HG03103 (cell line): ENCODE measurements around the gene POU6F2.

Experiments
- ATAC-seq: cut with Tn5 transposase; IDR thresholded peaks from one replicate; pipeline ENCODE4 v1.9.1; 2021; ENCODE audit warnings: low read depth; ENCODE audit not compliant: unreplicated experiment

POU6F2 gene

GRCh38 chr7:39238234-39238869, 260.6 kb downstream of the POU6F2 start:
- ATAC-seq: no peak

- no peak for ATAC-seq
Observed at GRCh38 chr7:39240864-39241263, 263.2 kb downstream of the POU6F2 start.

GRCh38 chr7:39247576-39247975, 269.9 kb downstream of the POU6F2 start:
- ATAC-seq: no peak

DNA sequence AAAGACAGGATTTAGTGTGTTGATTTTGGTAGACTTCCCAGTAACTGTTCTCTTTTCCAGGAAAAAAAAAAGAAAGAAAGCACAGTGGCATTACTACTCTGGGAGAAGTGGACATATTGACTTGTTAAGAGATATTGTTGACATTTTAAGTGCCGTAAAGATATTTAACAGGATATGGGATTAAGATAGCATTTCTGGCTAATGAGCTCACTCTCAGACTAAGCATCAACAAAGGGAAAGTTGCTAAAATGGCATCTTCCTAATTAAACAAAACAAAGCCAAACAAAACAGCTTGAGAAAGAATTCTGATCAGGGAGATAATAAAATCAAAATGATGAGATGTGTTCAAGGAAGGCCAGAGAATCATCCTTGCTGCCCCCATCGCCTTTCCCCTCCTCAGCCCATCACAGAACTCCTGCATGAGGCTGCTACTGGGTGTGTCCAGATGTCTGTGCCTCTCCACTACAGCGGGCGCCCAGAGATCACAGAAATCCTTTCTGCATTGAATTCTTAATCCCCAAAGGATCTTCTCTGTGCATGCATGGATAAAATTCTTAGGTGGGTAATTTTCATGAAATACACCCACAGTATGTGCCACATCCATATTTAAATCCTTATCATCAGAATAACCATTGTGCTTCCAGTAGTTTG, 270.5 kb downstream of the POU6F2 start:
- ATAC-seq: no peak

DNA sequence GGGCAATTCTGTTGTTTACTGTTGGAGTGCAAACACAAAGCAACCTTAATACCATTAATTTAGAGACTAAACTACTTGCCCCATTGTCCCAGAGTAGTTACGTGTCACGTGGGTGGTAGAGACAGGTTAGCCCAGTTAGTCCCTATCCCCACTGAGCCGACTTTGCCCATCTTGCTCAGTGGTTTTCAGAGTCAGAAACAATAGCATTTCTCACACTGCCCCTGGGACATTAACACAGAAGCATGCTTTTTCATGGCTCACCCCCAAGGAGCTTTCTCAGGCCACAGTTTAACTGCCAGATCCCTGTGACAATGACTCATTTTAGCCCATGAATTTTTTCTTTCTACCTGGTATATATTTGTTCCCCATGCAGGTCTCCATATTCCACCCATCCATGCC, 271.0 kb downstream of the POU6F2 start:
- no peak for ATAC-seq

DNA sequence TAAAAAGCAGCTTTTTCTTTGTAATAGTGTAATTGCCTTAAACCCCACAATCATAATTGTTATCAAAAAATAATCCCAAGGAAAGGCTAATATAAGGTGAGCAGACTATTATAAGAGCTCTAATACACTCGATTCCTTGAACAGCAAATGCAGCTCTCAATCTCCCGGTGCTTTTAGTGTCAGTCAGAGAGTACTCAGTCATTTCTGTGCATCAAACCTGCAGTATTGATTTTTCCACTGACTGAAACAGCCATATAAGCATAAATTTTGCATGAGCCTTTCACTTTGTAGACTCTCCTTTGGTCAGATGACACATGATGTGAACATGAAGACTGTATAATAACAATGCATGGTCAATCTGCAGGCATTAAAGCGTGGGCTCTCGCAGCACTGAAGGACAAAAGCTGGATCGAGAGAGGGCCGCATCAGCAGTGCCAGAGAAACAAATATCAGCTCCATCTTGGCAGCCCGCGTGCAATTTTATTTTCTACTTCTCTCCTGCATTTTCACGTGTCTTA, 272.0 kb downstream of the POU6F2 start:
- ATAC-seq: no peak

DNA sequence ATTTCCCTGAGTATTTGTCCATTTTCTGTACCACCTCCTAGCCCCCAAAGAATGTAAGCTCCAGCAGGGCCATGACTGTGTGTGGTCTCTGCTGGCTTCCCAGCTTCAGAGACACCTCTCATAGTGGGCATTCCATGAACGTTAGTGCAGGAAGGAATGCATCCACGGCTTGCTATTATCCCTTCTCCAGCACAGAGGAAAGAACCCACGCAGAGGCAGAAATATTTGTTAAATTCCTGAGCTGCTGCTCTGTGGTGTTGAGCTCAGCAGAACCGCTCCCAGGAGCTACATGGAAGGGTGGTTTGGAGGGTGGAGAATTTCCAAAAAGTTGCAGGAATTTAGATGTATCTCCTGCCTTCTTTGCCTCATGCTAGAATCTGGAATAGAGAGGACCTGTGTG, 275.2 kb downstream of the POU6F2 start:
- ATAC-seq: no peak

DNA sequence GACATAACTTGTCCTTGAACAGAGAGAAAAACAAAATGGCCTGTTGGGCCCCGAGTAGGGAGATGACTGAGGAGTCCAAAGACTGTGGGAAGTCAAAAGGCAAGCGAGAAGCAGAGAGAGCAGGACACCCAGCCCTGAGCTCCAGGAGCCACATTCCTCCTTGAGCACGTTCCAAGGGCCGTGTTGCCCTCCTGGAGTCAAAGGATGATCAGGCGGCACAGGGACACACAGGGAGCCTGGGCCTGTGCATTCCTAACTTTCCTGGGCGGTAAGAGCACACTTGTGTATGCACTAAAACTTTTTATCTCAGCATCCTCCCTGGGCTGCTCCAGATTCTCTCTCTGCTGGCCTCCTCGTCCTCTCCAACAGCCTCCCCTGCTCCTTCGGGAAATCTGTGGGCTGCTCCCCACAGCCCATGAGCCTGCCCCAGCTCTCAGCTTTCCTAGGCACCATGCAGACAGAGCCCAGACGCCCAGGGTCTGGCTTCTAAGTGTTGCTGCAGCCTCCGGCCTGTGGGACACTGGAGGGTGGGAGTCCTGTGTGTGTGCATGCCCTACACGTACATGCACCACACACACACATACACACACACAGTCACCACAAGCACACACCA, 281.8 kb downstream of the POU6F2 start:
- no peak for ATAC-seq

- no peak for ATAC-seq
Observed at GRCh38 chr7:39260279-39260844, 282.7 kb downstream of the POU6F2 start.

DNA sequence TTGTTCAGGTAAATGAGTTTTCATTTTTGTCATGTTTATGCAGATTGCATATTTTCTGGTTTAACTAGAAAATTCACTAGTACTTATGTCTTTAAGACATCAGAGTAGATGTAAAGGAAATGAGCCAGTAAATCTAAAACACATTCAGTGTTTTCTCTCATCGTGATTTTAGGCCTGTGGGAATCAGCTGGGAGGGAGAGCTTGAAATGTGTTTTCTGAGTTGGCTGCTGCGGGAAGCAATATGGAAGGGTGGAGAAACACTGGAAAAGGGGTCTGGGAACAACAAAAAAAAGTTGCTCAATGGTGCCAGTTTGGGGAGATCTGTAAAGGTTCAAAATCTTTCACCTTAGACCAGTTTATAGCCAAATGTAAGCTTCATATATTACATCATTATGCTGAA, 284.1 kb downstream of the POU6F2 start:
- ATAC-seq: no peak

GRCh38 chr7:39265641-39266591, 288.2 kb downstream of the POU6F2 start:
- no peak for ATAC-seq

- no peak for ATAC-seq
Observed at GRCh38 chr7:39269034-39269433, 291.3 kb downstream of the POU6F2 start.

GRCh38 chr7:39270018-39270417, 292.3 kb downstream of the POU6F2 start:
- ATAC-seq: no peak

GRCh38 chr7:39271402-39271801, 293.7 kb downstream of the POU6F2 start:
- no peak for ATAC-seq

- ATAC-seq: no peak
Observed at GRCh38 chr7:39272111-39272510, 294.4 kb downstream of the POU6F2 start.

GRCh38 chr7:39272691-39273090, 295.0 kb downstream of the POU6F2 start:
- no peak for ATAC-seq

- ATAC-seq: no peak
Observed at GRCh38 chr7:39280337-39280736, 302.6 kb downstream of the POU6F2 start.

DNA sequence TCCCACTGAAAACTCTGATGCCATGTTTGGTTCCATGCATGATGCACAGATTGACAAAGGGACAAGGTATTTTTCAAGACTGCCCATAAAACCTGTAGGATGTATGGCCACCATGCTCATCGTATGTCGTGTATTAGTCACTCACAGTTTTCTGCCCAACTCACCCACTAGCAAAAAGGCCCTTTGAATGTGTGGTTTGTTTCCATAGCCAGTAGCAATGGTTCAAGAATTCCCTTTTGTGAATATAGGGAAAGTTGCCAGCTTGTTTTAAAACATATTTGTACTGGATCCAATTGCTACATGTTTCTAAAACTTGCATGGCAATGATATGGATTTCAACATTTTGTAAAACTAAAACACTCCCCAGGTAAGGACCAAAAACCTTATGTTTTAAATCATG, 307.5 kb downstream of the POU6F2 start:
- no peak for ATAC-seq

DNA sequence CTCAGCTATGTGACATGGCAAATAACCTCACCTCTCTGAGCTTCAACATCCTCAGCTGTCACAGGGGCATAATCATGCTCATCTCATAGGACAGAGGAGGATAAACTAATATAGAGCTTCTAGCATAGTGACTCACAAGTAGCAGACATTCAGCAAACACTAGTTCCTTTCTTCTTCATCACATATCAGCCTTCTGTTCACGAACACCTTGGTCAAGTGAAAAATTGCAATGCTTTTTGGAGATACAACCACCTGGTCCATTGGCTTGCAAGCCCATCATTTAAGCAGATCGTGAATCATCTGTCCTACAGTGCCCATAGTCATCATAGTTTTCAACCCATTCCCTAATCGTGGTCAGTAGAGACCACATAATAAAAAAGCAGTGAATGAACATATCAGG, 310.6 kb downstream of the POU6F2 start:
- no peak for ATAC-seq

DNA sequence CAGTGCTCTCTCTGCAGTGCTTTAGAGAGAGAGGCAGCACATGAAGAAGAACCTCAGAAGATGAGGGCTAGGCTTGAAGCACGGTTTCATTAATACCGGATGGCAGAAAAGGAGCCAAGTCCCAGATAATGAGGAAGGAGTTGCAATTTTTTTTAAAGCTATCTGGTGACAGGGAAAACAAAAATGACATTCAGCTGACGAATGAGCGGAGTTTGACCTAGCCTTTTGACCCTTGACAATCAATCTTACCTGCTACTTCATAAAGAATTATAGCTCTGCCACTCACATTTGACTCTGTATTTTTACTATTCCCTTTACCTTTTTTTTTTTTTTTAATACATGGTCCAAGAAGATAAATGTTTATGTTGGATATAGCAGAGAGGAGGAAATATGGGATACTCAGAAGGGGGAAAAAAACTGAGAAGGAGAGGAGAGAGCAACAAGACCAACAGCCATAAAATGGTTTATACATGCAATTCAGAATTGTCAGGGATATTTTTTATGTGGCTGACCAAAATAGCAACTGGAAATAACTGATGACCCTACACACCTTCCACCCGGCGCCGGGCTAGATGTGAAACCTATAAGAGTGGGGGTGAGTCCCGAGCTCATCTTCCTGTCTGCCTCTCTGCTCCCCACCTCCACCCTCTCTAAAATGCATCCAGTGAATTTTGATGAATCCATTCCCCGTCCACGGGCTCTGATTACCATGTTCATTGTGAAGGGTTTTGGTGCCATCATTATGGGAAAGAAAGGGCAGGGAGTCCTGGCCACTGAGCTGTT, 314.1 kb downstream of the POU6F2 start:
- no peak for ATAC-seq
